IMR-90 (cell line): Measurements from ENCODE around the gene FBXO22.

Source experiments
- BHLHE40 ChIP-seq: fragments of 150-350 bp; IDR thresholded peaks from 2 replicates; pipeline ENCODE4 v1.6.1; 2016; ENCODE audit warnings: mild to moderate bottlenecking, low read depth, low read length
- CEBPB ChIP-seq: IDR thresholded peaks from 2 replicates; pipeline ENCODE4 v1.6.1; 2012; ENCODE audit warnings: low read depth, low read length, improper control_type of control experiment
- CHD1 ChIP-seq: IDR thresholded peaks from 2 replicates; pipeline ENCODE4 v1.6.1; 2012; ENCODE audit warnings: low read depth, low read length, improper control_type of control experiment
- CTCF ChIP-seq: conservative IDR thresholded peaks from 2 replicates; pipeline ENCODE4 v1.5.1; 2012; ENCODE audit warnings: mild to moderate bottlenecking, low read depth, low read length, improper control_type of control experiment
- MAFK ChIP-seq: IDR thresholded peaks from 2 replicates; pipeline ENCODE4 v1.6.1; 2012; ENCODE audit warnings: low read depth, low read length, improper control_type of control experiment
- POLR2A ChIP-seq: IDR thresholded peaks from 2 replicates; pipeline ENCODE4 v1.6.1; 2012; ENCODE audit warnings: mild to moderate bottlenecking, low read depth, low read length
- RAD21 ChIP-seq: IDR thresholded peaks from 2 replicates; pipeline ENCODE4 v1.6.1; 2012; ENCODE audit warnings: low read length, improper control_type of control experiment
- RCOR1 ChIP-seq: IDR thresholded peaks from 2 replicates; pipeline ENCODE4 v1.6.1; 2012; ENCODE audit warnings: mild to moderate bottlenecking, low read length, improper control_type of control experiment; ENCODE audit not compliant: insufficient replicate concordance
- SMC3 ChIP-seq: fragments of 150-350 bp; IDR thresholded peaks from 2 replicates; pipeline ENCODE4 v1.6.1; 2016; ENCODE audit warnings: low read depth, mild to moderate bottlenecking, antibody characterized with exemption, low read length, moderate library complexity

DNA sequence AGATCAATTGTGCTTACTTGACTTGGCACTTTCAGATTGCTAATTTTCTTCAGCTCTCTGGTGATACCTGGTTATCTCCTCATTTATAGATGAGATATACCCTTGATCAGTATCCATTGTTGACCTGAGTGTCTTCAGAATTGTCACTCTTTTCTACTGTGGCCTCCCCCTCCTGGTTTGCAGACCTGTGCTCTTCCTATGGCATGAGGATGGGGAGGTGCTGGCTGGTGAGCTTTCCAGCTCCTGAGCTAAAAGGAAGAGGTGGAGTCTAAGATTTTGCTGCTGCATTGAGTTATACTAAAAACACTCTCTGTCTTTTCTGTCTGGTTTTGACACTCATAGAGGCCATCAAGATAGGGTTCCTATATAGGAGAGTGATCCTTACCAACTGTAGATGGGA, 36.8 kb upstream of the FBXO22 start:
- TF ChIP-seq BHLHE40, result no peak
- TF ChIP-seq CTCF, result no peak
- TF ChIP-seq RCOR1, result no peak
- TF ChIP-seq POLR2A, result no peak
- TF ChIP-seq CEBPB, result no peak
- no peak for TF ChIP-seq SMC3
- no peak for TF ChIP-seq CHD1
- no peak for TF ChIP-seq RAD21
- TF ChIP-seq MAFK, result no peak
